Measurements from ENCODE around the gene LRRC7.

- TF ChIP-seq POLR2A (IDR thresholded peaks at IDR 0.05) (no peak), CTCF (IDR thresholded peaks at IDR 0.05) (no peak), POLR2AphosphoS5 (IDR thresholded peaks at IDR 0.05) (no peak)
Measured at GRCh38 chr1:69982992-69983391, 415.3 kb downstream of the LRRC7 start.

All from prostate gland (tissue), 2 donors.